ENCODE data around the gene CADM3. TPM values are rescaled to one million over a fixed set of nuclear protein-coding genes. Genes with fewer than 3 reads are reported as not detected.

Gene CADM3
- polyA plus RNA-seq, 4 donors = 0.08 to 11.4 (median 0.83) TPM

- DNase-seq (ENCODE audit: low read depth in 4 of 4, low spot score in 3 of 4) = no peak
Measured at GRCh38 chr1:159247266-159247665, 75.9 kb downstream of the CADM3 start.

- no peak for DNase-seq (ENCODE audit: low read depth in 4 of 4, low spot score in 3 of 4)
Measured at GRCh38 chr1:159248311-159248710, 76.9 kb downstream of the CADM3 start.

GRCh38 chr1:159250638-159251216 is 79.3 kb downstream of the CADM3 start:
- DNase-seq (ENCODE audit: low read depth in 4 of 4, low spot score in 3 of 4) = no peak

Other genes starting within 250 kb of the CADM3 start
- under 1 TPM in 3 of 4 donors, not detected in 1; 0.11 to 0.45 (median 0.21) TPM for gene PYHIN1, start 240.1 kb upstream of the CADM3 start, polyA plus RNA-seq (ENCODE audit: insufficient read length in 4 of 4)
- gene IFI16, start 161.7 kb upstream of the CADM3 start, polyA plus RNA-seq (ENCODE audit: insufficient read length in 4 of 4) = 10 to 100 TPM; 66.4 to 94.3 (median 68.5) TPM
- under 1 TPM in 2 of 4 donors, not detected in 2; 0.21 to 0.30 TPM for gene AIM2, start 94.8 kb upstream of the CADM3 start, polyA plus RNA-seq (ENCODE audit: insufficient read length in 4 of 4)
- gene ACKR1, start 33.3 kb downstream of the CADM3 start, polyA plus RNA-seq (ENCODE audit: insufficient read length in 4 of 4) = 1 to 10 TPM in 1 of 4 donors, under 1 TPM in 3; 0.13 to 2.5 (median 0.38) TPM
- gene FCER1A, start 130.7 kb downstream of the CADM3 start, polyA plus RNA-seq (ENCODE audit: insufficient read length in 4 of 4) = under 1 TPM; 0.23 to 0.82 (median 0.53) TPM